Activated T-helper 1 cell treated with anti-CD3 and anti-CD28 coated beads, Interleukin-2, amount 50 U/mL, for 16 hours (primary cell): ENCODE results near the gene PHACTR2.

ENCODE experiments used
- DNase-seq, 2 donors: peaks; one replicate each; pipeline ENCODE4 v3.0.0-alpha.2; 2020; ENCODE audit warnings: low read depth in 1 of 2, low spot score in 1 of 2

PHACTR2 gene

GRCh38 chr6:143803769-143804568 lies 126.2 kb downstream of the PHACTR2 start:
- no peak for DNase-seq

DNA sequence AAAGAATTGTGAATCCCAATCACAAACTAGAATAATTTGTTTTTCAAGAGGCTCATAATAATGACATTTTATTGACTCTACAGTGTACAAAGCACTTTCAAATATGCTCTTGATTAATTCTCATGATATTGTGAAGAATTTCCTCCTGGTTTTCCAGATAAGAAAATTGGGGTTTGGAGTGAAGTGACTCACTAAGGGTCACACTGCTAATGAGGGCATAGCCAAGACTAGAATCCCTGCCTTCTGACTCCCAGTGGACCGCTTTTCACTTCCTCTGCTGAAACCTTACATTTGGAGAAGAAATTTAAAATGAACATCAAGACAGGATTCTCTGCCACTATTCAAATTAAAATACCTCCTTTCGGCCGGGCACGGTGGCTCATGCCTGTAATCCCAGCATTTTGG lies 127.1 kb downstream of the PHACTR2 start:
- no peak for DNase-seq

DNA sequence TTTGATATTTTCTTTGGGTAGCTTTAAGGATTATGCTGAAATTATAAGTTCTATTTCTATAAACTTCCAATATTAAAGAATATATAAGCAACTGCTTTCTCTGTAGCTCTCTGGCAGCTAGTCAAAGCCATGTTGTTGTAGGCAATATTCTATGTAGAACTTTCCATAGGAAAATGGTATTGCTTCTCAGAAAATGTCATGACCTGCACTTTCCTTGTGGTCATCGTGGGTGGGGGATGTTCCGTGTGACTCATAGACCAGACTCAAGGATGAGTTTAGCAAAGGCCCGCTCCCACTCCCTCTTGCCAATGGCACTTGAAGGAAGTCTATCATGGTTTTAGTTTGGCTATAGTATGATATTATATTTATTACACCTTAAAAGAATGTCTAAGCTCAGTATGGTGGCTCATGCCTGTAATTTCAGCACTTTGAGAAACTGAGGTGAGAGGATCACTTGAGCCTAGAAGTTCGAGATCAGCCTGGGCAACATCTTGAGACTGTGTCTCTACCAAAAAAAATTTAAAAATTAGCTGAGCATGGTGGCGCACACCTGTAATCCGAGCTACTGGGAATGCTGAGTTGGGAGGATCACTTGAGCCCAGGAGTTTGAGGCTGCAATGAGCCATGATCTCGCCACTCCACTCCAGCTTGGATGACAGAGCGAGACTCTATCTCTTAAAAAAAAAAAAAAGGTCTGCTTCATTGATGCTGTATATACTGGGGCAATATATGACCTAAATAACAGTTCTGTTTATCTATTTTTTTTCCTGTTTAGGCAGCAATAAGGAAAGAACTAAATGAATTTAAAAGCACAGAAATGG lies 128.7 kb downstream of the PHACTR2 start:
- DNase-seq = peak in 1 of 2 donors; percentile 42

DNA sequence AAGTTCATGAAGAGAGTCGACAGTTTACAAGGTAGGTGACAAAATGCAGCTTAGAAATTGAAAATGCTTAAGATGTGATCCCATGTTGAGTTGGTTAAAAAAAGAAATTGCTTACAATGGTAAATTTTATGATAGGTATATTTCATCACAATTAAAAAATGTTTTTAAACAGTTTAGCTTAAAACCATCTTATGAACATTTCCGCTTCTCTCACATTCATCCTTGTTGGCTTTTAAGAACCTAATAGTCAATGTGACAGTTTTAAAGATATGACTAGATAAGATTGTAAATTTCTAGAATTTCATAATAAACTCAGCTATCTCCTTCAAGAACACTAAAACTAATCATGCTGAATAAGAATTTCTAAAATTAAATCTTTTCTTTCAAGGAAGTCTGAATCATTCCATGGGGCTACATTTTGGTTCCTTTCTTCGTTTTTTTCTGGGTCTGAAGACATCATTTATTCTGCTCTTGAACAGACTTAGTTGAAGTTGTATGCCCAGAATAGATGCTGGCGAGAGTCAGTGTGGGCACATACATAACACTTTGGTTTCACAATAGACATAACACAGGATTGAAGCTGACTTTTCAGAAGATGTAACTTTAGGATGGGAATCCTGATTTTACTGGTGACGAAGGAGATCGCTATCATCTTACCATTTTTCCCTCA lies 129.5 kb downstream of the PHACTR2 start:
- no peak for DNase-seq

DNA sequence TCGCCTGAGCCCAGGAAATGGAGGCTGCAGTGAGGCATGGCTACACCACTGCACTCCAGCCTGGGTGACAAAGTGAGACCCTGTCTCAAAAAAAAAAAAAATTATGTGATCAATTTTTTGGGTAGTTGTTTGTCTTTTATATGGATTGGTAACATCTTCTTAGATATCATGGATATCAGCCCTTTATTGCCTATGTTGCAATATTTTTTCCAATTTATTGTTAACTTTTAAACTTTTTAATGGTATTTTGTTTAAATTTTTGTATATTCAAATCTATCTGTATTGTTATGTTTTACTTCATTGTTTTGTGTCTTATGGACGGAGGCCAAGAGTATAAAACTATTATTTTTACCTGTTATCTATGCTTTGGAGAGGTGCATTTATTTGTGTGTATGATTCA lies 133.0 kb downstream of the PHACTR2 start:
- DNase-seq = no peak

- DNase-seq = no peak
Measured at GRCh38 chr6:143811501-143812157, 133.9 kb downstream of the PHACTR2 start.

GRCh38 chr6:143817621-143818020 lies 139.9 kb downstream of the PHACTR2 start:
- DNase-seq = no peak

DNA sequence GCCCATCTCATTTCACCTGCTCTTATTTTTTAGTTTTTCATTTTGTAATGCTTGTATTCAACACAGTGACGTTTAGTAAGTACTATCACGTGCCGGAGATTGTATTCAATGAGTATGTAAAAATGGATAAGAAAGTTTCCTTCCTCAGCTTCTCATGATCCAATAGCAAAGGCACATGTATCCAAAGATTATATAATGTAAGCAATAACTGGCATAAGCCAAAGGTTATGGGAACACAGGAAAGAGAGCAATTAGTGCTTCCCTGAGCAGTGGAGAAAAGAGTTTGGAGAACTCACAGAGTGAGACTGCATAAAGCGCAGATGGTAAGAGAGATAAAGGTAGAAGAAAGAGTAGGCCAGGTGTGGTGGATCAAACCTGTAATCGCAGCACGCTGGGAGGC lies 143.6 kb downstream of the PHACTR2 start:
- DNase-seq = no peak

DNA sequence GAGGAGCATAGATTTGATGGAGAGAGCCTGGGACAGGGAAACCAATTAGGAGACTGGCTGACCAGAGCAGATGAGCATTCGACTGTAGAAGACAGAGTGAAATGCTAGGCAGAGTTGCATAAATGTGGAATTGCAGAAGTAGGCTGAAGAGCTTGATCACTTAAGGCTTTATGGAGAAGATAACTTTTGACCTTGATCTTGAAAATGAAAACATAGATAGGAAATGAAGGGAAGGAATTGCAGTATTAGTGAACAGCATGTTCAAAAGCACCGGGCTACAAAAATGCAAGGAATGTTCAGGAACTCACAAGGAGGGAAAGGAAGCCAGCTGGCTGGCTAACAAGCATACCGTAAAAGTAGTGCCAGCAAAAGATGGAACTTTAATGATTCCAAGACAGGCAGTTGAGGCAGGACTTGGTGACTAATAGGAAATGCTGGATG lies 144.8 kb downstream of the PHACTR2 start:
- no peak for DNase-seq

- no peak for DNase-seq
Measured at GRCh38 chr6:143823548-143823947, 145.8 kb downstream of the PHACTR2 start.

GRCh38 chr6:143828572-143828971 lies 150.8 kb downstream of the PHACTR2 start:
- no peak for DNase-seq

DNA sequence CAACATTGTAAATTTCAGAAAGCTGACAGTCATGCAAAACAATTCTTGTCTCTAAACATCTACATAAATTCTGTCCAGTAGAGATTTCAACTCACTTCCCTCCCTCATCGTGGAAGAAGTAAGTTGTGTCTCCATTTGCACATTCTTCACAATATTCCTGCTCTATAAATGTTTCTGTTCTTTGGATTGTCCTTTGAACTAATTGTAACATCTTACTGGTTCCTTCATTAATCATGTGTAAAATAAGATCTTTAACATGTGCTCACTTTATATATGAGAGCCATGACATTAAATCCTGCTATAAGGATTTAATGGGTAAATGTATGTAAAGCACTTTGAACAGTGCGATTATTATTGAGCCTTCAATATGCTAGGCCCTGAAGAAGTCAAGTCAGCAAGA lies 158.4 kb downstream of the PHACTR2 start:
- DNase-seq = no peak

DNA sequence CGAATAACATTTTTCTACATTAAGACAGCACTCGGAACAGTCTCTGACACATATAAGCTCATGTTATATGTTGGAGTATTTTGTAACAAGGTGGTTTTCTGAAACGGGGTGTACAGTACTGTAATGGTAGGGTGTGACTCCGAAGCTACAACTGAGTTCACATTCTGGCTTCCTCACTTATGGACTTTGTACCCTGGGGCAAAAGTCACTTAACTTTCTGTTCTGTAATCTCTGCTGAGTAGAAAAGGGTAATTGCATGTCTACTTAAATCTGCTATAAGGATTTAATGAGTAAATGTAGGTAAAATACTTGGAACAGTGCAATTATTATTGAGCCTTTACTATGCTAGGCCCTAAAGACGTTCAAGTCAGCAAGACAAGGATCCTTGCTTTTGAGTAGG lies 160.6 kb downstream of the PHACTR2 start:
- no peak for DNase-seq

- DNase-seq = no peak
Measured at GRCh38 chr6:143839196-143839595, 161.4 kb downstream of the PHACTR2 start.

DNA sequence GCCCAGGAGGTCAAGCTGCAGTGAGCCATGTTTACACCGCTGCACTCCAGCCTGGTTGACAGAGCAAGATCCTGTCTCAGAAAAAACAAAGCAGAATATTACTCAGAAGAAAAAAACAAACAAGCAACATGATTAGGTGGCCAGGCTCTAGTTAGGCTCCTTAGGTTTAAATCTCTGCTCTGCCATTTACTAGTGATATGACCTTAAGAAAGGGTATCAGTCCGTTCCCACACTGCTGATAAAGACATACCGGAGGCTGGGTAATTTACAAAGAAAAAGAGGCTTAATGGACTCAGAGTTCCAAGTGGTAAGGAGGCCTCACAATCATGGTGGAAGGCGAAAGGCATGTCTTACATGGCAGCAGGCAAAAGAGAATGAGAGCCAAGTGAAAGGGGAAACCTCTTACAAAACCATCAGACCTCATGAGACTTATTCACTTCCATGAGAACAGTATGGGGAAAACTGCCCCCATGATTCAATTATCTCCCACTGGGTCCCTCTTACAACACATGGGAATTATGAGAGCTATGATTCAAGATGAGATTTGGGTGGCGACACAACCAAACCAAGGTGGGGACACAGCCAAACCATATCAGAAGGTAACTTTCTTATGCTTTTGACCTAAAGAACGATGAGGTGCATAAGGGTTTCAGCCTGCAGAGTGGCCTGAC lies 163.0 kb downstream of the PHACTR2 start:
- DNase-seq = no peak

DNA sequence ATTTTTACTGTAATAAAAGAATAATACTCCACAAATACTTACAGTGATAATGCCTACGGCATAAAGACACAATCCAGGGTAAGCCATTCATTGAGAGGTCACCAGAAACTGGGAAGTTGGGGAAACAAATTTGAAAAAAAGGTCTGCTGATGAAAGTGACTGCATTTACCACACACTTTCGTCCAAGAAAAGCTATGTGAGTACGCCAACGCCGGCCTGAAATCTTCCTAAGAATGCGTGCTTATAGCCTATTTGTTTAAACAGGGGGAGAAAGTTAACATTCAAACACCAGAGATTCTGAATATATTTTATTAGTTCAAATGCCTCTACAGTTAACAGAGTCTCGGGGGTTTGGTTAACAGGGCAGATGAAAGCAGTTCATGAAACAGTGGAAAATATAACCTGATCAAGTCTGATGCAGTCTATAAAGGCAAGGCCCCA lies 164.7 kb downstream of the PHACTR2 start:
- DNase-seq = no peak

- peak; percentile 79 to 84 for DNase-seq
Measured at GRCh38 chr6:143842902-143843676, 165.3 kb downstream of the PHACTR2 start, which contains the start of gene LTV1. Gene LTV1 (plus strand): TSS chr6:143843338. CDS start chr6:143843478, 140 bp downstream.

GRCh38 chr6:143843677-143843999 lies 165.9 kb downstream of the PHACTR2 start:
- DNase-seq = no peak

- no peak for DNase-seq
Measured at GRCh38 chr6:143844006-143844405, 166.2 kb downstream of the PHACTR2 start.

DNA sequence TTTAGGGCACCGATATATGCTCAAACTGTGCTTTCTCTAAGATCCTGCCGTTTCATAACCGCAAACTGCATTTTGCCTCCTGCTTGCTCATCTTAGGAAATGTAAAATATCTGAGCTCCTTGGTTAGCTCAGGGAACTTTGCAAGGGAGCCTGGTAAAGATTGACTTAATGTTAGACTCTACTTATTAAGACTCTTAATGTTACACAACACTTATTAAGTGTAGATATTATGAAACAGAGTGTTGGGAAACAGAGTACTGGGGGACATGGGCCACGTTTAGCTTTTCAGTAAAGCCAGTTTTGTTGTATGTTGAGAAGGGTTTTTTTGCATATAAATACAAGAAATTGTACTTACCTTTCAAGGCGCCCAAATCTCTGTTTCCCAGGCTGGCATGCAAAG lies 167.3 kb downstream of the PHACTR2 start:
- no peak for DNase-seq
